ENCODE measurements around the gene LYL1. TPM values are rescaled to one million over a fixed set of nuclear protein-coding genes. Genes with fewer than 3 reads are reported as not detected.
A peak's percentile ranks its signal among the peaks of the same experiment; 100 is the strongest.

Gene LYL1
- total and polyA plus RNA-seq, 9 of the 15 experiments (the other 6 are each of a cell fraction or from before 2014, with no cell fraction given), result 1.3 to 266 (median 34.0) TPM

DNA sequence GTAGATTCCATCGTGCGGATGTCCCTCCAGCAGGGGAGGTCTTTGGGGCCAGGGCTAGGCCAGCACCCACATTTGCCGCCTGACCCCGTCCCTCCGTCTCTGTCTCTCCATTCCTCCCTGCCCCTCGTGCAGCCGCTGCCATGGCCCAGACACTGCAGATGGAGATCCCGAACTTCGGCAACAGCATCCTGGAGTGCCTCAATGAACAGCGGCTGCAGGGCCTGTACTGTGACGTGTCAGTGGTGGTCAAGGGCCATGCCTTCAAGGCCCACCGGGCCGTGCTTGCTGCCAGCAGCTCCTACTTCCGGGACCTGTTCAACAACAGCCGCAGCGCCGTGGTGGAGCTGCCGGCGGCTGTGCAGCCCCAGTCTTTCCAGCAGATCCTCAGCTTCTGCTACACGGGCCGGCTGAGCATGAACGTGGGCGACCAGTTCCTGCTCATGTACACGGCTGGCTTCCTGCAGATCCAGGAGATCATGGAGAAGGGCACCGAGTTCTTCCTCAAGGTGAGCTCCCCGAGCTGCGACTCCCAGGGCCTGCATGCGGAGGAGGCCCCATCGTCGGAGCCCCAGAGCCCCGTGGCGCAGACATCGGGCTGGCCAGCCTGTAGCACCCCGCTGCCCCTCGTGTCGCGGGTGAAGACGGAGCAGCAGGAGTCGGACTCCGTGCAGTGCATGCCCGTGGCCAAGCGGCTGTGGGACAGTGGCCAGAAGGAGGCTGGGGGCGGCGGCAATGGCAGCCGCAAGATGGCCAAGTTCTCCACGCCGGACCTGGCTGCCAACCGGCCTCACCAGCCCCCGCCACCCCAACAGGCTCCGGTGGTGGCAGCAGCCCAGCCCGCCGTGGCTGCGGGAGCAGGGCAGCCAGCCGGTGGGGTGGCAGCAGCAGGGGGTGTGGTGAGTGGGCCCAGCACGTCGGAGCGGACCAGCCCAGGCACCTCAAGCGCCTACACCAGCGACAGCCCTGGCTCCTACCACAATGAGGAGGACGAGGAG, 32.7 kb upstream of the LYL1 start:
- no peak overlapping the region for H3K4me3 ChIP-seq
- 98% methylated on average over 33 of the region's 60 CpGs for WGBS (ENCODE audit: insufficient coverage, low coverage, missing lambda C conversion rate)
- H3K4me2 ChIP-seq (ENCODE audit: insufficient read depth, low read length), result no peak overlapping the region
- peaks cover 16 to 35% of the 10 kb centered on the region in 2 experiments for H3K4me1 ChIP-seq (replicated peaks in 1 of 2; ENCODE audit: control insufficient read depth in 2 of 2, insufficient read depth in 2 of 2, low read length in 2 of 2)
- ATAC-seq (no peak), FAIRE-seq (no peak), DNase-seq (ENCODE audit: extremely low read depth in 1 of 4, low spot score in 3 of 4) (no peak)
- intact Hi-C loops (cut with micrococcal nuclease) (no loop called here), in situ Hi-C loops (cut with MboI) (no loop called here)
- H3K27me3 ChIP-seq (ENCODE audit: control insufficient read depth in 2 of 2, insufficient read depth in 2 of 2, low read length in 2 of 2), result no peaks in the 10 kb centered on the region
- H3K9me3 ChIP-seq (replicated peaks; ENCODE audit: control insufficient read depth, insufficient read depth, low read depth, low read length), result no peaks in the 10 kb centered on the region
- peaks cover 22% of the 10 kb centered on the region for H4K20me1 ChIP-seq (replicated peaks; ENCODE audit: control insufficient read depth, insufficient read depth, low read length)
- H3K79me2 ChIP-seq (ENCODE audit: control insufficient read depth, insufficient read depth, low read length), result peaks cover 42% of the 10 kb centered on the region
- H3K9me1 ChIP-seq (ENCODE audit: control insufficient read depth, insufficient read depth, low read length), result no peaks in the 10 kb centered on the region
- peaks cover 86% of the 10 kb centered on the region for H3K36me3 ChIP-seq (ENCODE audit: control insufficient read depth, insufficient read depth, low read length)
- no peak overlapping the region for H3K27ac ChIP-seq (ENCODE audit: extremely low read depth, low read depth, low read length)
- ChIA-PET CTCF (ENCODE audit: low intra/inter-chr PET ratio) (no interaction called here), POLR2A (interaction anchor here (0.6 to 1.6 kb wide), 3 partner anchors 14 to 39 kb away, joined by 3 to 7 read pairs (median 3); partner anchors contain the start of gene STX10)
- BruUV-seq (replicated peaks), result no TSS peak
- H2AFZ ChIP-seq (ENCODE audit: low read depth, low read length), result no peak overlapping the region
- TF ChIP-seq GTF2F1 (IDR thresholded peaks at IDR 0.05; ENCODE audit: low read depth, low read length) (no peak), POLR2G (IDR thresholded peaks at IDR 0.05; ENCODE audit: low read depth, low read length) (peak; percentile 66)
- H3K9ac ChIP-seq (ENCODE audit: insufficient read depth in 1 of 2, low read depth in 2 of 2, low read length in 2 of 2), result peak overlapping the region in 1 of 2 experiments; percentile 13; a peak in 1 of 4 replicates

DNA sequence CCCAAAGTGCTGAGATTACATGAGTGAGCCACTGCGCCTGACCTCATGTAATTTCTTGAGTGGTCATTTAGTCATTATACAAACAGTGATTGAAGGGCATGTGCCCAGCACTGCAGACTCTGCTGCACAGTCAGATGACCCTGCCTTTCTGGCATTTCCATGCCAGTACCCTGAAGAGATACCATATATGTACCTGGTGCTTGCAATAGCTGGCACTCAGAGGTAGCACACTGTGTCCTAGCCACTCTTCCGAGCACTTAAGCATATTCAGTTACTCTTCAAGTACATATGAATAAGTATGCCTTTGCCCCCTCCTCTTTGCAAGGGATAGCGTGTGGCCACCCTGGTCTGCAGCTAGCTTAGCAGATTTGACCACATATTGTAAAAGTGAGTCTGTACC, 32.0 kb upstream of the LYL1 start:
- no peak overlapping the region for H2AFZ ChIP-seq (ENCODE audit: low read depth, low read length)
- H3K4me1 ChIP-seq (replicated peaks in 1 of 2; ENCODE audit: control insufficient read depth in 2 of 2, insufficient read depth in 2 of 2, low read length in 2 of 2), result peaks cover 16 to 36% of the 10 kb centered on the region in 2 experiments
- POLR2A ChIA-PET, result interaction anchor here (0.8 to 3.2 kb wide), 3 partner anchors 15 to 20 kb away, joined by 3 to 16 read pairs (median 10); partner anchors contain the start of gene STX10
- WGBS (ENCODE audit: insufficient coverage, low coverage, missing lambda C conversion rate), result 93% methylated on average over 3 of the region's 3 CpGs
- no peak overlapping the region for H3K27ac ChIP-seq (ENCODE audit: extremely low read depth, low read depth, low read length)
- CTCF ChIA-PET (ENCODE audit: low intra/inter-chr PET ratio), result no interaction called here
- FAIRE-seq, result no peak
- ATAC-seq, result no peak
- intact Hi-C loops (cut with micrococcal nuclease) (no loop called here), in situ Hi-C loops (cut with MboI) (no loop called here)
- H4K20me1 ChIP-seq (replicated peaks; ENCODE audit: control insufficient read depth, insufficient read depth, low read length), result peaks cover 22% of the 10 kb centered on the region
- no TSS peak for BruUV-seq (replicated peaks)
- H3K36me3 ChIP-seq (ENCODE audit: control insufficient read depth, insufficient read depth, low read length), result peaks cover 89% of the 10 kb centered on the region
- H3K4me2 ChIP-seq (ENCODE audit: insufficient read depth, low read length), result no peak overlapping the region
- no peak overlapping the region for H3K4me3 ChIP-seq
- DNase-seq (ENCODE audit: extremely low read depth in 1 of 4, low spot score in 3 of 4), result no peak
- peaks cover 50% of the 10 kb centered on the region for H3K79me2 ChIP-seq (ENCODE audit: control insufficient read depth, insufficient read depth, low read length)
- no peaks in the 10 kb centered on the region for H3K9me1 ChIP-seq (ENCODE audit: control insufficient read depth, insufficient read depth, low read length)
- no peaks in the 10 kb centered on the region for H3K27me3 ChIP-seq (ENCODE audit: control insufficient read depth in 2 of 2, insufficient read depth in 2 of 2, low read length in 2 of 2)
- TF ChIP-seq DIDO1 (tag; IDR thresholded peaks at IDR 0.05; ENCODE audit: low read depth) (no peak), MTA2 (IDR thresholded peaks at IDR 0.05; ENCODE audit: low read depth) (no peak), CHD4 (IDR thresholded peaks at IDR 0.05; ENCODE audit: insufficient read depth, insufficient replicate concordance, low read depth, low read length, poor library complexity, severe bottlenecking) (no peak), KLF6 (CRISPR knock-in tag; IDR thresholded peaks at IDR 0.05; ENCODE audit: borderline replicate concordance) (no peak), NFIX (CRISPR knock-in tag; IDR thresholded peaks at IDR 0.05; ENCODE audit: low read depth) (no peak), WHSC1 (IDR thresholded peaks at IDR 0.05; ENCODE audit: low read length) (no peak), XRCC3 (IDR thresholded peaks at IDR 0.05) (no peak)
- TF ChIP-seq, protein P1, sequence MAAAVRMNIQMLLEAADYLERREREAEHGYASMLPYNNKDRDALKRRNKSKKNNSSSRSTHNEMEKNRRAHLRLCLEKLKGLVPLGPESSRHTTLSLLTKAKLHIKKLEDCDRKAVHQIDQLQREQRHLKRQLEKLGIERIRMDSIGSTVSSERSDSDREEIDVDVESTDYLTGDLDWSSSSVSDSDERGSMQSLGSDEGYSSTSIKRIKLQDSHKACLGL (CRISPR knock-in tag; IDR thresholded peaks at IDR 0.05; ENCODE audit: borderline replicate concordance, poor library complexity, severe bottlenecking), result no peak
- H3K9ac ChIP-seq (ENCODE audit: insufficient read depth in 1 of 2, low read depth in 2 of 2, low read length in 2 of 2), result no peak overlapping the region
- H3K9me3 ChIP-seq (replicated peaks; ENCODE audit: control insufficient read depth, insufficient read depth, low read depth, low read length), result no peaks in the 10 kb centered on the region

All from K562 (cell line).